Mesenchymal stem cell (in vitro differentiated cells and primary cell): ENCODE measurements around the gene IQGAP1.
A peak's percentile ranks its signal among the peaks of the same experiment; 100 is the strongest.

ENCODE experiments used
- DNase-seq: peaks from one replicate; pipeline ENCODE4 v3.0.0-alpha.2; 2013
- H2AFZ ChIP-seq: one replicate; pipeline ENCODE4 v1.6.1; 2013; ENCODE audit warnings: low read depth, mild to moderate bottlenecking, control low read depth, inconsistent platforms, low read length, moderate library complexity
- H2AK5ac ChIP-seq: 2 replicates; pipeline ENCODE4 v1.6.1; 2013; ENCODE audit warnings: low read length, moderate library complexity, mild to moderate bottlenecking, inconsistent platforms; ENCODE audit not compliant: severe bottlenecking
- H2BK120ac ChIP-seq: one replicate; pipeline ENCODE4 v1.6.1; 2013; ENCODE audit warnings: low read depth, mild to moderate bottlenecking, inconsistent platforms, low read length, moderate library complexity
- H2BK12ac ChIP-seq, 2 experiments: one replicate each; pipeline ENCODE4 v1.6.1; 2013; ENCODE audit warnings: inconsistent platforms in 2 of 2, low read length in 2 of 2, mild to moderate bottlenecking in 2 of 2, moderate library complexity in 2 of 2, control low read depth in 1 of 2
- H2BK15ac ChIP-seq: one replicate; pipeline ENCODE4 v1.6.1; 2013; ENCODE audit warnings: mild to moderate bottlenecking, low read depth, inconsistent platforms; ENCODE audit not compliant: poor library complexity, severe bottlenecking
- H2BK5ac ChIP-seq: 2 replicates; pipeline ENCODE4 v1.6.1; 2013; ENCODE audit warnings: low read depth, mild to moderate bottlenecking, low read length, control low read depth, inconsistent platforms; ENCODE audit not compliant: poor library complexity, severe bottlenecking
- H3K14ac ChIP-seq, 2 experiments: one replicate each; pipeline ENCODE4 v1.6.1; 2013; ENCODE audit warnings: inconsistent platforms in 2 of 2, low read length in 2 of 2, control low read depth in 1 of 2, mild to moderate bottlenecking in 1 of 2, moderate library complexity in 1 of 2
- H3K18ac ChIP-seq, 2 experiments: one replicate each; pipeline ENCODE4 v1.6.1; 2013; ENCODE audit warnings: inconsistent platforms in 2 of 2, low read length in 2 of 2, control low read depth in 1 of 2, low read depth in 1 of 2, mild to moderate bottlenecking in 1 of 2
- H3K23ac ChIP-seq, 2 experiments: one replicate each; pipeline ENCODE4 v1.6.1; 2013; ENCODE audit warnings: inconsistent platforms in 2 of 2, low read length in 2 of 2, mild to moderate bottlenecking in 2 of 2, moderate library complexity in 2 of 2, control low read depth in 1 of 2
- H3K27ac ChIP-seq: 2 replicates; pipeline ENCODE4 v1.5.1; 2013; ENCODE audit warnings: mild to moderate bottlenecking, moderate library complexity, low read length, control low read depth, inconsistent platforms; ENCODE audit not compliant: poor library complexity, severe bottlenecking
- H3K27me3 ChIP-seq, 2 experiments: 2 replicates each; pipeline versions ENCODE4 v1.6.1 to v1.7.0; 2013; ENCODE audit warnings: low read length in 2 of 2, mild to moderate bottlenecking in 2 of 2, moderate library complexity in 2 of 2, control low read depth in 1 of 2, inconsistent platforms in 1 of 2; ENCODE audit not compliant: control insufficient read depth in 1 of 2, insufficient read depth in 1 of 2
- H3K36me3 ChIP-seq, 2 experiments: 2 replicates each; pipeline versions ENCODE4 v1.6.1 to v1.7.0; 2013; ENCODE audit warnings: low read length in 2 of 2, control low read depth in 1 of 2, inconsistent platforms in 1 of 2, low read depth in 1 of 2, mild to moderate bottlenecking in 1 of 2; ENCODE audit not compliant: insufficient read depth in 2 of 2, control insufficient read depth in 1 of 2
- H3K4ac ChIP-seq, 2 experiments: one replicate each; pipeline ENCODE4 v1.6.1; 2013; ENCODE audit warnings: inconsistent platforms in 2 of 2, low read length in 2 of 2, mild to moderate bottlenecking in 2 of 2, moderate library complexity in 2 of 2, control low read depth in 1 of 2, low read depth in 1 of 2
- H3K4me1 ChIP-seq: 2 replicates; pipeline ENCODE4 v1.6.1; 2013; ENCODE audit warnings: low read depth, low read length, control low read depth; ENCODE audit not compliant: control insufficient read depth, insufficient read depth
- H3K4me2 ChIP-seq: 2 replicates; pipeline ENCODE4 v1.6.1; 2013; ENCODE audit warnings: low read length, mild to moderate bottlenecking, inconsistent platforms; ENCODE audit not compliant: poor library complexity, severe bottlenecking
- H3K4me3 ChIP-seq, 2 experiments: 2 replicates each; pipeline versions ENCODE4 v1.5.1 to v1.7.0; 2013; ENCODE audit warnings: low read length in 2 of 2, mild to moderate bottlenecking in 2 of 2, control low read depth in 1 of 2, low read depth in 1 of 2; ENCODE audit not compliant: insufficient read depth in 1 of 2
- H3K79me1 ChIP-seq: replicated peaks from 2 replicates; pipeline ENCODE4 v1.6.1; 2013; ENCODE audit warnings: mild to moderate bottlenecking, control low read depth, low read length, inconsistent platforms; ENCODE audit not compliant: poor library complexity, severe bottlenecking
- H3K9ac ChIP-seq: 2 replicates; pipeline ENCODE4 v1.7.0; 2013; ENCODE audit warnings: mild to moderate bottlenecking, low read length, moderate library complexity
- H3K9me3 ChIP-seq: 2 replicates; pipeline ENCODE4 v1.7.0; 2013; ENCODE audit warnings: mild to moderate bottlenecking, low read length; ENCODE audit not compliant: control insufficient read depth
- H4K8ac ChIP-seq: one replicate; pipeline ENCODE4 v1.6.1; 2013; ENCODE audit warnings: inconsistent platforms, mild to moderate bottlenecking, low read length, moderate library complexity
- H4K91ac ChIP-seq: one replicate; pipeline ENCODE4 v1.6.1; 2013; ENCODE audit warnings: mild to moderate bottlenecking, low read length, inconsistent platforms
- WGBS: methylation state at CpG from one replicate; pipeline ENCODE4 v1.1.7; 2013; ENCODE audit warnings: mixed read lengths; 5-methylcytosine and 5-hydroxymethylcytosine counted together

IQGAP1 gene

DNA sequence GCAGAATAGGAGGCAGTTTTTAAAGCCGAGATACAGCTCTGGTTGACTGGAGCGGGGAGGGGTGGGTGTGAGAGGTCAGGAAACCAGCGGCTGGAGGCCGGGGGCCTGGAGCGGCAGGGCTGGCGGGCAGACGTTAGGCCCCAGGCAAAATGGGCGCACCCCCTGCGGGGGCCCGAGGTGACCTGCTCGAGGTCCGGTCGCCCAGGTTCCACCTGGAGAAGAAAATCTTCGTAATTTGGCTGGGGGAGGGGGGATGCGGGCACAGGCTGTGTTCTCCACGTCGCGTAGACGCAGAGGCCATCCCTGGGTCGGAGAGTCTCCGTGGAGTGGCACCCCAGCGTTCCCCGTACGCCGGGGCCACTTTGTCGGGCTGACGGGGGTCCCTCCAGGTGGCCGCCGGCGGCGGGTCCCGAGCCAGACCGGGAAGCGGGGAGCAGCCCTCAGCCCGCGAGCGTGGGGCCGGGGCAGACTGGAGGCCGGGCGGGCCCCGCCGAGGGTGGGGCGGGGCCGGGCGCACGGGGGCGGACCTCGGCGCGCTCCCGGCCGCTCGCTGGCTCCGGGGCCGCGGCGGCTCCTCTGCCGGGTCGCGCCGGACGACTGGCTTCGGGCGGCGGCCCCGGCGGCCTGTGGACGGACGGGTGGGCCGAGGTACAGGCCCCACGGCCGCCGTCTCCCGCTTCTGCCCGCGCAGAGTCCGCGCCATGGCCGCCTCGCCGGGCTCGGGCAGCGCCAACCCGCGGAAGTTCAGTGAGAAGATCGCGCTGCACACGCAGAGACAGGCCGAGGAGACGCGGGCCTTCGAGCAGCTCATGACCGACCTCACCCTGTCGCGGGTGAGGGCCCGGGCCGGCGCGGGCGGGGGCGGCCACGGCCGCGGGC lies 141.6 kb downstream of the IQGAP1 start, which contains the start of gene CRTC3:
Gene CRTC3, plus strand, starts transcription at position 553 of the 879 bp plus-strand sequence. Its CDS starts 149 bp downstream, at position 702.
- Histone ChIP-seq H3K4ac (peak within 1 kb of the TSS; percentile 75 to 97), H3K36me3 (no peaks in the 10 kb centered on the region), H3K27me3 (no peaks in the 10 kb centered on the region), H2BK120ac (peak within 1 kb of the TSS; percentile 85), H3K9ac (peak within 1 kb of the TSS; percentile 90), H3K9me3 (no peaks in the 10 kb centered on the region), H2AFZ (peak within 1 kb of the TSS; percentile 96), H3K27ac (no peak within 1 kb of the TSS), H3K4me1 (peaks cover 10% of the 10 kb centered on the region), H2AK5ac (no peak within 1 kb of the TSS), H4K91ac (peak within 1 kb of the TSS; percentile 92), H2BK12ac (peak within 1 kb of the TSS in 1 of 2 experiments; percentile 61), H3K4me3 (peak within 1 kb of the TSS; percentile 97), H4K8ac (peak within 1 kb of the TSS; percentile 98), H3K79me1 (peaks cover 20% of the 10 kb centered on the region), H3K14ac (peak within 1 kb of the TSS; percentile 92 to 96), H2BK15ac (peak within 1 kb of the TSS; percentile 99), H3K18ac (peak within 1 kb of the TSS; percentile 79 to 92), H3K4me2 (peak within 1 kb of the TSS; percentile 97), H3K23ac (peak within 1 kb of the TSS in 1 of 2 experiments; percentile 99), H2BK5ac (no peak within 1 kb of the TSS)
- 3% methylated on average over 53 of the region's 104 CpGs for WGBS
- DNase-seq = peak; percentile 64

DNA sequence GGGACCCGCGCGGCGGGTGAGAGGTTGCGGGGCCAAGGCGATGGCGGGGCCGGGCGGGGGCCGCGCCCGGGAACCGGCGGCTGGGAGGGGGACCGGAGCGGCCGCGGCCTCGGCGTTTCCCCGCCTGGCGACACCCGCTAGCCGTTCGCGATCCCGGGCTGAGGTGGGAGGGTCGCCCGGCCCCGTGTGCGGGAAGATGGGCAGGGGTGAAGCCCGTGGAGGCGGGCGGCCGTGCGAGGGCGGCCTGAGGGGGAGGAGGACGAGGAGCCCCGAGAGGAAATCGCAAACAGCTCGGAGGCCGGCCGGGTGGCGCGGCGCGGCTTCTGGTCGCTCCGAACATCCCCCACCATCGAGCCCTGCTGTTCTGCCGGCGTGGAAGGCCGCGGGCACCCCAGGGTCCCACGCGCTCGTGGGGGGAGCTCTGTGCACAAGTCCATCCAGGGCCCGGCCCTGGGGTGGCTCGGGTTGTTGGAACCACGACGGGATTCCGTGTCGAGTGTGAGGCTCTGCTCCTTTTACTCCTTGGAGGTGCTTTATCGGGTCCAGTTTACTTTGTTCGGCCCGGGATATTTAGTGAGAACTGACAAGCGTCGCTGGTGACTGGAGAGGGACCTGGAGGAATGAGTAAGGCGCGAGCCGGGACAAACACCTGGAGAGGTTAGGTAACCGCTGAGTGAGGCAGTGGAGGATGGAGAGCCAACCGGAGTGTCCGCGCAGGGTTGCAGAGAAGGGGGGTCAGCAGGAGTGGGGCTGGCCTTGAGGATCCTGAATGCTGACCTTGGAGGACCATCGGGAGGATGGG lies 142.4 kb downstream of the IQGAP1 start:
- Histone ChIP-seq H2AK5ac (no peak overlapping the region), H2BK12ac (peak overlapping the region in 1 of 2 experiments; percentile 61), H3K9ac (peak overlapping the region; percentile 90), H3K4me3 (peak overlapping the region; percentile 97), H3K36me3 (no peaks in the 10 kb centered on the region), H2AFZ (peak overlapping the region; percentile 96), H3K79me1 (peaks cover 23% of the 10 kb centered on the region), H3K27me3 (no peaks in the 10 kb centered on the region), H3K23ac (peak overlapping the region in 1 of 2 experiments; percentile 87), H3K18ac (peak overlapping the region; percentile 58 to 92), H2BK5ac (no peak overlapping the region), H2BK15ac (peak overlapping the region; percentile 99), H3K9me3 (no peaks in the 10 kb centered on the region), H4K8ac (peak overlapping the region; percentile 98), H4K91ac (peak overlapping the region; percentile 92), H3K14ac (peak overlapping the region; percentile 92 to 96), H3K4ac (peak overlapping the region; percentile 75 to 97), H3K4me1 (peaks cover 10% of the 10 kb centered on the region), H2BK120ac (peak overlapping the region; percentile 85), H3K4me2 (peak overlapping the region; percentile 97), H3K27ac (no peak overlapping the region)
- DNase-seq = peak; percentile 53
- 2% methylated on average over 55 of the region's 76 CpGs for WGBS

DNA sequence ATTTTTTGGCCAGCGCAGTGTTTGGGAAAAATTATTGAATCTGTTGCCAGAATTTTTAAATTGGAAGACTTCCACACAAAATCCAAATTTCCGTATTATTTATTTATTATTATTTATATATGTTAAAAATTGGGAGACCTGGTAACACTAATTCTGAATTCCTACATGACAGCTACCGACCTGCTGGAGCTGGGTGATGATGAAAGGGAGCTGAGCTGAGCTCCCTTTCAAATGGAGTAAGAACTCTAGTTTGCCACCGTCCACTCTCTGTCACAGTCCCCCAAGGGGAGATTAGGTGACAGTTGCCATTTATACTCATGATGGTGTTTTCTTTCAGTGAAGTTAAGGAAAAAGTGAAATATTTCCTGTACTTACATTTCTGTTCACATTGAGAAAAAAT lies 143.1 kb downstream of the IQGAP1 start:
- Histone ChIP-seq H3K9ac (peak overlapping the region; percentile 90), H4K91ac (no peak overlapping the region), H3K4me1 (peaks cover 11% of the 10 kb centered on the region), H4K8ac (no peak overlapping the region), H3K27ac (no peak overlapping the region), H3K14ac (no peak overlapping the region), H3K23ac (no peak overlapping the region), H3K4me2 (peak overlapping the region; percentile 97), H2BK12ac (no peak overlapping the region), H2AK5ac (no peak overlapping the region), H2BK120ac (no peak overlapping the region), H3K4ac (no peak overlapping the region), H2AFZ (no peak overlapping the region), H3K9me3 (no peaks in the 10 kb centered on the region), H3K79me1 (peaks cover 25% of the 10 kb centered on the region), H3K4me3 (peak overlapping the region in 1 of 2 experiments; percentile 97), H3K18ac (no peak overlapping the region), H2BK15ac (no peak overlapping the region), H3K36me3 (no peaks in the 10 kb centered on the region), H2BK5ac (no peak overlapping the region), H3K27me3 (no peaks in the 10 kb centered on the region)
- no peak for DNase-seq
- WGBS = 60% methylated on average over 1 of the region's 4 CpGs

DNA sequence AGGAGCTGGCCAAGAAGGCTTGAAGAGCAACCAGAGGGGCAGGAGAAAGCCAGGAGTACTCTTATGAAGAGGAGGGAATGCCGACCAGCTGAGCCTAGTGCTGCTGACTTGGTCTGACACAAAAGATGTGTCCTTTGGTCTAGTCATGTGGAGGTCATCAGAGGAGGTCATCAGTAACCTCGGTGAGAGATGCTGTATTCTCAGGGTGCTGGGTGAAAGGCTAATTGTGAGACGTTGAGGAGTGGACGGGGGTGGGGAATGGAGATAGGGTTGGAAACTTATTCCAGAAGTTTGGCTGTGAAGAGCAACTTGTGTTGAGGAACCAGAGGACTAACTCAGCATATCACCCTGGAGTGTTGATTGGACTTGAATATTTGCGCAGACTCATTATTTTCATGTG lies 147.2 kb downstream of the IQGAP1 start:
- Histone ChIP-seq H3K4me3 (no peak overlapping the region), H3K9ac (no peak overlapping the region), H3K4me2 (no peak overlapping the region), H4K91ac (no peak overlapping the region), H2BK5ac (no peak overlapping the region), H2AFZ (no peak overlapping the region), H2AK5ac (no peak overlapping the region), H3K36me3 (peaks cover 0 to 5% of the 10 kb centered on the region in 2 experiments), H3K27me3 (no peaks in the 10 kb centered on the region), H3K23ac (no peak overlapping the region), H3K4ac (no peak overlapping the region), H2BK12ac (no peak overlapping the region), H3K18ac (no peak overlapping the region), H4K8ac (no peak overlapping the region), H3K4me1 (peaks cover 5% of the 10 kb centered on the region), H2BK15ac (no peak overlapping the region), H2BK120ac (no peak overlapping the region), H3K9me3 (no peaks in the 10 kb centered on the region), H3K79me1 (peaks cover 30% of the 10 kb centered on the region), H3K14ac (no peak overlapping the region), H3K27ac (no peak overlapping the region)
- 89% methylated on average over 5 of the region's 5 CpGs for WGBS
- no peak for DNase-seq
